Fibroblast of villous mesenchyme (primary cell): Measurements from ENCODE around the gene TOPAZ1. TPM values are rescaled to one million over a fixed set of nuclear protein-coding genes. Genes with fewer than 3 reads are reported as not detected.

Source experiments
- DNase-seq: peaks from one replicate; pipeline ENCODE4 v3.0.0-alpha.2; 2010; ENCODE audit warnings: low read depth
- H3K4me3 ChIP-seq: 2 replicates; pipeline ENCODE4 v1.5.1; 2011; ENCODE audit warnings: low read depth, mild to moderate bottlenecking, low read length
- total RNA-seq: library from RNA; depleted of rRNA; stranded (reverse); fragments of >200 nt; gene quantifications from 2 replicates; pipeline ENCODE4 v1.2.3, GENCODE V29; 2012
- TF ChIP-seq, protein P1 (sequence below): IDR thresholded peaks from 2 replicates; pipeline ENCODE4 v1.5.1; 2012; ENCODE audit warnings: low read depth, mild to moderate bottlenecking, low read length; ENCODE audit not compliant: insufficient read depth

The TOPAZ1 gene
- total RNA-seq, 1 donor, result not detected

DNA sequence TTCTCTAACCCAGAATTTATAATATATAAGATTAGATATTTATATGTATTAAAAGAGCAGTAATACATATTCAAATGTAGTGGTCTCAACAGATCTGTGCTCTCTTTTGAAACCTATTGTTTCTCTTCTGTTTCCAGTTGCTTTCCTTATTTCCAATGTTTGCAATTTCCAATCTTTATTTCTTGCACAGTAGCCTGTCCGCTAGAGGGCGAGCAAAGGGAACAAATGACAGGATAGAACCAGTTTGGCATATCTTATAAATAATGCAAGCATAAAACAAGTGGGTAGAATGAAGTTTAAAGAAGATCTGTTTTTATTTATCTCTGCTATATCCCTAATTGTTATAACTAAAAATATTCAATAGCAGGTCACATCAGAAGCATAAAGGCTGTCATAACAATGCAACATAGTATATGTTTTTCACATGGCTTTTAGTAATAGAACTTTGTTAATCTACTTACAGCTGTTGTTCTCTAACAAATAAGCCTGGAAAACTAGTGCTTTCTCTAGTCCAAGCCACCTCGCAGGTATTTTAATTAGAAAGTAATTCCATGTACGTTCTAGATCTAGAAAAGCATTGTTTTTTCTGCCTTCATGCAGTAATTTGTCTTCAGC is 81.8 kb downstream of the TOPAZ1 start:
- H3K4me3 ChIP-seq, result no peak overlapping the region
- TF ChIP-seq, protein P1, sequence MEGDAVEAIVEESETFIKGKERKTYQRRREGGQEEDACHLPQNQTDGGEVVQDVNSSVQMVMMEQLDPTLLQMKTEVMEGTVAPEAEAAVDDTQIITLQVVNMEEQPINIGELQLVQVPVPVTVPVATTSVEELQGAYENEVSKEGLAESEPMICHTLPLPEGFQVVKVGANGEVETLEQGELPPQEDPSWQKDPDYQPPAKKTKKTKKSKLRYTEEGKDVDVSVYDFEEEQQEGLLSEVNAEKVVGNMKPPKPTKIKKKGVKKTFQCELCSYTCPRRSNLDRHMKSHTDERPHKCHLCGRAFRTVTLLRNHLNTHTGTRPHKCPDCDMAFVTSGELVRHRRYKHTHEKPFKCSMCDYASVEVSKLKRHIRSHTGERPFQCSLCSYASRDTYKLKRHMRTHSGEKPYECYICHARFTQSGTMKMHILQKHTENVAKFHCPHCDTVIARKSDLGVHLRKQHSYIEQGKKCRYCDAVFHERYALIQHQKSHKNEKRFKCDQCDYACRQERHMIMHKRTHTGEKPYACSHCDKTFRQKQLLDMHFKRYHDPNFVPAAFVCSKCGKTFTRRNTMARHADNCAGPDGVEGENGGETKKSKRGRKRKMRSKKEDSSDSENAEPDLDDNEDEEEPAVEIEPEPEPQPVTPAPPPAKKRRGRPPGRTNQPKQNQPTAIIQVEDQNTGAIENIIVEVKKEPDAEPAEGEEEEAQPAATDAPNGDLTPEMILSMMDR, result peak; percentile 88
- peak; percentile 79 for DNase-seq

DNA sequence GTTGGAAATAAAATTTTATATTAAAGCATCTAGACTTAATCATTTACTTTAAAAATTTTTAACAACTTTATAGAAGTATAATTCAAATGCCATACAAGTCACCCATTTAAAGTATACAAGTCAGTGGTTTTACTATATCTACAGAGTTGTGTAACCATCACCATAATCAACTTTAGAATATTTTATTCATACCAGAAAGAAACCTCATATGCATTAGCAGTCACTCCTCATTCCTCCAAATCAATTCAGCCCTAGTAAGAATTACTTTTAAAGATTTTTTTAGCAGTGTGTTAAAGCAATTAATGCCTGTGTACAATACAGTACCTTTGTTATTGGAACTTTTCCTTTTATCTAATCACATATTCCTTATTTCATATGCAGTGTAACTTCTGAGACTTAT is 82.9 kb downstream of the TOPAZ1 start:
- TF ChIP-seq, protein P1, result no peak
- DNase-seq, result no peak
- no peak overlapping the region for H3K4me3 ChIP-seq

DNA sequence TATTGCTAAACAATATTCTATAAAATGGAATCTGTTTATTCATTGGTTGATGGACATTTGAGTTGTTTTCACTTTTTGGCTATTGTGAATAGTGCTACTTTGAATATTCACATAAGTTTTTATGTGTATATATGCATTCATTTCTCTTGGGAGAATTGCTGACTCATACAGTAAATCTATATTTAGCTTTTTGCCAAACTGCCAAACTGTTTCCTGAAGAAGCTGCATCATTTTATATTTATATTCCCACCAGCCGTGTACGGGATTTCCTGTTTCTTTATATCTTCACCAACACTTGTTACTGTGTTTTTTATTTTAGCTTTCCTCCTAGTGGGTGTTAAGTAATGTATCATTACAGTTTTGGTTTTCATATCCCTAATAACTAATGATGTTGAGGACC is 84.3 kb downstream of the TOPAZ1 start:
- peak; percentile 43 for DNase-seq
- TF ChIP-seq, protein P1, result no peak
- no peak overlapping the region for H3K4me3 ChIP-seq

DNA sequence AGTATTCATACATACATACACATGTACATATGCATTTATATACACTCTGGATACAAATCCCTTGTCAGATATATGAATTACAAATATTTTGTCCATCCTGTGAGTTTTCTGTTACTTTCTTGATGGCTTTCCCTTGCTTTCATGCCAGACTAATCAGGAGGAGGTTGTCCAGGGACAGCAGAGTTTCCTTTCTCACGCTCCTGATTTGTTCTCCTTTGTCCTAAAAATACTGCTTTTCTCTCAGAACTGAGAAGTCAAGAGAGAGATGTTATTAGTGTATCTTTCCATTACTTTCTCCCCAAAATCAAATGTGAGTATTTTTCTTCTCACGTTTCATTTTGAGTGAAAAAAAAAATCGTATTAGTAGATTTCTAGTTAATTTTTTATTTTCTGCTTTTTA is 84.8 kb downstream of the TOPAZ1 start:
- TF ChIP-seq, protein P1, result no peak
- DNase-seq, result no peak
- H3K4me3 ChIP-seq, result no peak overlapping the region

DNA sequence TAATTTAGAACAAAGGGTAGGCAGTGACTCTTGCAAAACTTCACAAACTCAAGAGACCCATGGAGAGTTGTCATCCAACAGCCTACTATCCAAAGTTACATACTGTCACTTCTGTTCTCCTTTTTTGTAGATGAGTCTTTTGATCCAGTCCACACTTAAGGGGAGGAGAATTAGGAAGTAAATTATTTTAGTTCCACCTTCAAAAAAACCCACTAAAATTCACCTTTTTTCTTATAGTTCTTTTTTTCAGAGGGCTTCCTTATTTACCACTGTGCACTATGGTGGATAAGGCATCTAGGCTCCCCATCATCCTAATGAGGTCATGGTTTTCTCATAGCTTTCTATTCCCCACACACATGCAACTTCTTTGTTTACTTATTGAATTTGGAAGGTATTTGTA is 88.3 kb downstream of the TOPAZ1 start:
- H3K4me3 ChIP-seq, result no peak overlapping the region
- no peak for DNase-seq
- TF ChIP-seq, protein P1, result no peak

DNA sequence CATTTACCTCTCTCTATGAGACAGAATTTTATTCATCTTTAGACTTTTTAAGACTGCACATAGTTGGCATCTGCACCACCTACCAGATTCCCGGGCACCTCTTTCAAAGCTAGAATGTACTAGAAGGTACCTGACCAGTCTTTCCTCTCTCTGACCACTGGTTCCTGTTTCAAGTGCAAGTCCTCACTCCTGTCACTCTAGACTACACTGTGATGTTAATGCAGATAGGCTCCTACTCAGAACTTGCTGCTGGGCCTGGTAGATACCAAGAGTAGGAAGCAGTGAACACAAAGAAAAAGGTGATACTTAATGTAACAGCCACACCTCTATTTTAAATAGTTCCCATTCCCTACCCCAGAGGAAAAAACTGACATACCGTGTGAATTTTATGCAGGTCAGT is 88.8 kb downstream of the TOPAZ1 start:
- H3K4me3 ChIP-seq, result no peak overlapping the region
- no peak for DNase-seq
- TF ChIP-seq, protein P1, result no peak

DNA sequence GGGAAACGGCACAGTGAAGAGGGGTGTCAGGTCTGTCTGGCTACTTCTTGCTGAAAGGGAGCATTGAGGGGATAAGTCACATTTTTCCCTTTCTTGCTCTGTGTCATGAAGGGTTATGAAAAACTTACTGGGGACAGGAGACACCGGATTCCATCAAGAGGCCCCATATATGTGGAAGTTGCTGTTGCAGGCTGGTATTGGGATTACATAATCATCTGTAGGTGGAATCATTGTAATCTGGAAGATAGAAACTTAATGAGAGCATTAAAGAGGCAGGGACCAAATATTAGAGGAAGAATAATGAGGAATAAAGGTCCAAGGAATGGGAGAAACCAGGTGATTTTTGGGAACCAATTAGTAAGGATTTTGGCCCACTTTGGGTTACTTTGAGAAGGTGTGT is 92.6 kb downstream of the TOPAZ1 start:
- TF ChIP-seq, protein P1, result no peak
- no peak for DNase-seq

More for the DNA sequence above, 92.6 kb downstream of the TOPAZ1 start:
- H3K4me3 ChIP-seq, result no peak overlapping the region
